Upper lobe of right lung (tissue), 1 donor: Measurements from ENCODE around the gene SLC24A4. TPM values are rescaled to one million over a fixed set of nuclear protein-coding genes. Genes with fewer than 3 reads are reported as not detected.

Experiments used
- ATAC-seq: fragments of 200-7000 bp; cut with Tn5 transposase; one replicate; pipeline ENCODE4 v1.9.1; 2020; ENCODE audit warnings: mild to moderate bottlenecking, moderate library complexity
- DNase-seq: peaks from one replicate; pipeline ENCODE4 v3.0.0-alpha.2; 2020
- H3K27ac ChIP-seq: fragments of 200-600 bp; one replicate; pipeline ENCODE4 v1.8.0; 2022
- H3K27me3 ChIP-seq: fragments of 200-600 bp; one replicate; pipeline ENCODE4 v1.8.0; 2022; ENCODE audit warnings: mild to moderate bottlenecking
- H3K36me3 ChIP-seq: fragments of 200-600 bp; one replicate; pipeline ENCODE4 v1.8.0; 2022
- H3K4me1 ChIP-seq: fragments of 200-600 bp; one replicate; pipeline ENCODE4 v1.8.0; 2022
- H3K4me3 ChIP-seq: fragments of 200-600 bp; one replicate; pipeline ENCODE4 v1.8.0; 2022; ENCODE audit warnings: mild to moderate bottlenecking
- H3K9me3 ChIP-seq: fragments of 200-600 bp; one replicate; pipeline ENCODE4 v1.8.0; 2022
- intact Hi-C: fragments of 100-400 bp; cut with DNase I; formaldehyde crosslinking; loops from one replicate; pipeline ENCODE4 v1.11.0; 2022
- total RNA-seq: library from RNA; stranded (reverse); fragmentation: NEBNext Ultra II Directional; extraction: Animal tissue kit (Norgen Biotek cat#: 25700); gene quantifications from one replicate; pipeline ENCODE4 v1.2.1, GENCODE V29; 2021
- TF ChIP-seq, protein P1 (sequence below): fragments of 200-600 bp; IDR thresholded peaks from one replicate; pipeline ENCODE4 v1.8.0; 2022; ENCODE audit warnings: antibody characterized with exemption
- donor health status: DM: no; HTN: yes; CAD: no; lungs with severe emphysema.

SLC24A4 gene
- total RNA-seq, 1 donor from 2014 or later = 1.6 TPM

DNA sequence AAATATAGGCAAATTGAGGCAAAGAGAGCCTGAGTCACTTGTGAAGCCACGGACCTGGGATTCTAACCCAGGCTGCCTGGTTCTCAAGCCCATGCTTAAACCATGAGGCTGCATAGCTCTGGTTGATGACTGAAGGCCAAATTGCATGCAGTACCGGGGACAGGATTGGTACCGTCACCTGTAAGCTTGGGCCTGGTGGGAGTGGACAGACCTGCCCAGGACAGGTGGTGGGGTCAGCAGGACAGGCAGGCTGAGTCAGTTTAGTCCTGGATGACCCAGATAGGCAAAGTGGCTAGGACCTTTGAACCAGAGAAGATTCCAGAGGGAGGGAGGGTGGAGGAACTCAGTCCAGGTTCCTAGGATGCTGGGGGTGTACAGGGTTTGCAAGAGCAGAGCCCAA lies 216.5 kb downstream of the SLC24A4 start:
- peak overlapping the region; percentile 88 for H3K27ac ChIP-seq
- TF ChIP-seq, protein P1, sequence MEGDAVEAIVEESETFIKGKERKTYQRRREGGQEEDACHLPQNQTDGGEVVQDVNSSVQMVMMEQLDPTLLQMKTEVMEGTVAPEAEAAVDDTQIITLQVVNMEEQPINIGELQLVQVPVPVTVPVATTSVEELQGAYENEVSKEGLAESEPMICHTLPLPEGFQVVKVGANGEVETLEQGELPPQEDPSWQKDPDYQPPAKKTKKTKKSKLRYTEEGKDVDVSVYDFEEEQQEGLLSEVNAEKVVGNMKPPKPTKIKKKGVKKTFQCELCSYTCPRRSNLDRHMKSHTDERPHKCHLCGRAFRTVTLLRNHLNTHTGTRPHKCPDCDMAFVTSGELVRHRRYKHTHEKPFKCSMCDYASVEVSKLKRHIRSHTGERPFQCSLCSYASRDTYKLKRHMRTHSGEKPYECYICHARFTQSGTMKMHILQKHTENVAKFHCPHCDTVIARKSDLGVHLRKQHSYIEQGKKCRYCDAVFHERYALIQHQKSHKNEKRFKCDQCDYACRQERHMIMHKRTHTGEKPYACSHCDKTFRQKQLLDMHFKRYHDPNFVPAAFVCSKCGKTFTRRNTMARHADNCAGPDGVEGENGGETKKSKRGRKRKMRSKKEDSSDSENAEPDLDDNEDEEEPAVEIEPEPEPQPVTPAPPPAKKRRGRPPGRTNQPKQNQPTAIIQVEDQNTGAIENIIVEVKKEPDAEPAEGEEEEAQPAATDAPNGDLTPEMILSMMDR = no peak
- ATAC-seq (no peak), DNase-seq (no peak)
- H3K9me3 ChIP-seq = no peaks in the 10 kb centered on the region
- H3K4me1 ChIP-seq = peaks cover 54% of the 10 kb centered on the region
- H3K4me3 ChIP-seq = no peak overlapping the region
- intact Hi-C loops = no loop called here
- H3K36me3 ChIP-seq = no peaks in the 10 kb centered on the region
- H3K27me3 ChIP-seq = no peaks in the 10 kb centered on the region

DNA sequence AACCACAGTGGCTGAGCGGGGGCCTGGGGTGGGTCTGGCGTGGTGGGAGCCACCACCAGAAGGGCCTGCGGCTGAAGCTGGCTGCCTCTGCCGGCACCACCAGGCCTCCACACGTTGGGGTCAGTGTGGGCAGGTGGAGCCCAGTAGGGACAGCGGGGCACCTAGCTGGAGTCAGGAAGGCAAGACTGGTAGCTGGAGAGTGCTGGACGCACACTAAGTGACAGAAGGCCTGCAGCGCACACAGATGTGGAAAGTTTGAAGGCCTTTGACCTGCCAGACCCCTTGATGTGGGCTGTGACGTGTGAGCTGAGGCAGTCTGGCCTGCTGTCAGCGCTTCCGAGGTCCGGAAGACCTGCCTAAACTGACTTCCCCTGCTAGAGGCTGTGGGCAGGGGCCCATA lies 216.9 kb downstream of the SLC24A4 start:
- H3K4me3 ChIP-seq = no peak overlapping the region
- H3K36me3 ChIP-seq = no peaks in the 10 kb centered on the region
- DNase-seq = no peak
- TF ChIP-seq, protein P1 = no peak
- peak; percentile 58 for ATAC-seq
- intact Hi-C loops = no loop called here
- H3K27me3 ChIP-seq = no peaks in the 10 kb centered on the region
- H3K27ac ChIP-seq = peak overlapping the region; percentile 88
- peaks cover 54% of the 10 kb centered on the region for H3K4me1 ChIP-seq
- no peaks in the 10 kb centered on the region for H3K9me3 ChIP-seq

GRCh38 chr14:92540472-92541048 lies 217.6 kb downstream of the SLC24A4 start:
- Histone ChIP-seq H3K27me3 (no peaks in the 10 kb centered on the region), H3K36me3 (no peaks in the 10 kb centered on the region), H3K9me3 (no peaks in the 10 kb centered on the region), H3K27ac (peak overlapping the region; percentile 88), H3K4me1 (peaks cover 54% of the 10 kb centered on the region), H3K4me3 (no peak overlapping the region)
- peak; percentile 82 for ATAC-seq
- DNase-seq = peak; percentile 86
- TF ChIP-seq, protein P1 = no peak
- intact Hi-C loops = no loop called here

DNA sequence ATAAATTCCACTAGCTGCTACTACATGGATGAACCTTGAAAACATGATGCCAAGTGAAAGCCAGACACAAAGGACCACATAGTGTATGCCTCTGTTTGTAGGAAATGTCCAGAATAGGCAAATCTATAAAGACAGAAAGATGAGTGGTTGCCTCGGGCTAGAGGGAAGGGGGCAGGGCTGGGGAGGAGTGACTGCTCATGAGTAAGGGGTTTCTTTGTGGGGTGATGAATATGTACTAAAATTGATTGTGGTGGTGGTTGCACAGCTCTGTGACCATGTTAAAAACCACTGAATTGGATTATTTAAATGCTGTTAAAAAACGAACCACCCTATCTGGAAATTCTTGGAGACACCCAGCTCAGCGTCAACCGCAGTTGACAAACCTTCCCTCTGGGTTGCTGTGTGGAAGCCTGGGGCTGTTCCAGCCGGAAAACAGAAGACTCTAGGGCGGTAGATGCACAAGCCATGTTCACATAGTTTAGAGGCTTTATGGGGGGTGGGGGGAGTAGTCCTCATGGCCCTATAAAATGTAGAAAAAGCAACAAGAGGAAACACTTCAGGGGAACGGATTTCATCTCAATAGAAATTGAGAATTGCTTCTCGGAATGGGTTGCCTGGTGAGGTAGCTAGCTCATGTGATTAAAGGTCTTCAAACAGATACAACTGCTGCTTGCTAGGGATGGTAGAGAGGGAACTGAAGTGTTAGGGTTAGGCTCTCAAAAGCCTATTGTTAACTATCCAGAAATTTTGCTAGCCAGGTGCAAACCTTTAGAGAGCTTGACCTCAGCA lies 220.0 kb downstream of the SLC24A4 start:
- Histone ChIP-seq H3K4me1 (peaks cover 40% of the 10 kb centered on the region), H3K36me3 (no peaks in the 10 kb centered on the region), H3K4me3 (no peak overlapping the region), H3K9me3 (no peaks in the 10 kb centered on the region), H3K27ac (no peak overlapping the region), H3K27me3 (no peaks in the 10 kb centered on the region)
- ATAC-seq = no peak
- intact Hi-C loops = no loop called here
- TF ChIP-seq, protein P1 = no peak
- DNase-seq = no peak

DNA sequence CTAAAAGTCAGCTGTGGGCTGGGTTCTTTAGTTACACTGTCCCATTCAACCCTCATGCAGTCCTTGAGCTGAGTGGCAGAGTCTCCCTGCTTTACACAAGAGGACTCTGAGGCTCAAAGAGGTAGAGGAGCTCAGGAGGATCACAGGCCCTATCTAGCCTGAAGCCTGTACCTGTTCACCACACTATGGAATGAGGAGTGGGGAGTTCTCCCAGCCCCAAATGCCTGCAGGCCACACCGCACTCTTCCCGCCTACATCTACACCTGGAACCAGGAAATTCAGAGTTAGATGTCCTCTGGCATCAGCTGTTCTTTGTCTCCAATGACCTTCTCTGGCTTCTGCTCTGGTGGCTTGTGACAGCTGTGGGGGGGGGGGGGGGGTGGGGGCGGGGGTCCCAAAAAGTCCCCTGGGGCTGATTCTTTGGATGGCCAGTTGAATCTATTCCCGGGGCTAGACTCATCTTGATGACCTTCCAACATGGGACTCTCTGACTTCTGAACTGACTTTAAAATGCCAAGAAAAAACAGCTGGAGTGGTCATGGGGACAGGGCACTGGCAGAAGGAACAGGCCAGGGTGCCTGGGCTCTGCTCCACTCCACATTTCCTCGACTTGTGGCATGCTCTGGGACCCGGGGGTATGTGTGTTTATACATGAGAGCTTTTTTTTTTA lies 221.2 kb downstream of the SLC24A4 start:
- no peak for DNase-seq
- no peak overlapping the region for H3K27ac ChIP-seq
- no peak for ATAC-seq
- no peaks in the 10 kb centered on the region for H3K36me3 ChIP-seq
- H3K9me3 ChIP-seq = no peaks in the 10 kb centered on the region
- TF ChIP-seq, protein P1 = no peak
- no peak overlapping the region for H3K4me3 ChIP-seq
- no peaks in the 10 kb centered on the region for H3K27me3 ChIP-seq
- H3K4me1 ChIP-seq = peaks cover 28% of the 10 kb centered on the region
- intact Hi-C loops = no loop called here
